IPS DF 6.9 (cell line): ENCODE results near the gene POMGNT1.

Experiments used
- DNase-seq: peaks from one replicate; pipeline ENCODE4 v3.0.0-alpha.2; 2013; ENCODE audit warnings: low read depth, low spot score
- H3K27ac ChIP-seq: one replicate; pipeline ENCODE4 v1.5.1; 2013; ENCODE audit warnings: low read length, control low read depth
- H3K27me3 ChIP-seq: 2 replicates; pipeline ENCODE4 v1.6.1; 2013; ENCODE audit warnings: mild to moderate bottlenecking, low read length; ENCODE audit not compliant: control insufficient read depth, insufficient read depth
- H3K36me3 ChIP-seq: 2 replicates; pipeline ENCODE4 v1.6.1; 2013; ENCODE audit warnings: low read length; ENCODE audit not compliant: control insufficient read depth, insufficient read depth
- H3K4me1 ChIP-seq: 2 replicates; pipeline ENCODE4 v1.6.1; 2013; ENCODE audit warnings: low read length; ENCODE audit not compliant: control insufficient read depth, insufficient read depth
- H3K4me3 ChIP-seq: 2 replicates; pipeline ENCODE4 v1.5.1; 2013; ENCODE audit warnings: mild to moderate bottlenecking, low read length
- H3K9me3 ChIP-seq: 2 replicates; pipeline ENCODE4 v1.6.1; 2013; ENCODE audit warnings: low read length, inconsistent platforms; ENCODE audit not compliant: control insufficient read depth, insufficient read depth
- WGBS: extraction: QIAGEN DNeasy Blood & Tissue Kit; methylation state at CpG from one replicate; pipeline ENCODE4 v1.1.7; 2013; ENCODE audit warnings: mixed read lengths, missing lambda C conversion rate; ENCODE audit not compliant: insufficient read length, insufficient coverage; 5-methylcytosine and 5-hydroxymethylcytosine counted together

The POMGNT1 gene

DNA sequence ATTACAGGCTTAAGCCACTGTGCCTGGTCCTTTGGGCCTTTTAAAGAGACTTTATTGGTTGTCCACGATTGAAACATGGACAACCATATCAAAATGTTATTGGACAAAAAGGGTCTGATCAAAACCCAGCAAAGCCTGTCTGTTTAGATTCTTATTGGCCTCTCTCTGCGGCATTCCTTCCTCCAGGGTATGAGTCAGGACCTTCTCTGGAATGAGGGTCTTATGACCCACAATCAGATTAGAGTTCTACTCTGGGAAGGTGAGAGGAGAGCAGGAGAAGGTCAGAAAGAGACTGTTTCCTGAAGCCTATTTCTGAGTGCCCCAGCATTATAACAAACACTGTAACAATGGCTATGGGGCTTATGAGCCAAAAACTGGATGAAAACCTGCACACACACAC, 12.8 kb upstream of the POMGNT1 start:
- Histone ChIP-seq H3K36me3 (no peaks in the 10 kb centered on the region), H3K27me3 (no peaks in the 10 kb centered on the region), H3K4me3 (no peak overlapping the region), H3K4me1 (0 out of 2 replicates have a peak, but pooled peaks cover under 1% of the 10 kb centered on the region), H3K27ac (no peak overlapping the region), H3K9me3 (no peaks in the 10 kb centered on the region)
- DNase-seq = no peak
- no CpG with 5 or more reads among the region's 2 CpGs for WGBS

DNA sequence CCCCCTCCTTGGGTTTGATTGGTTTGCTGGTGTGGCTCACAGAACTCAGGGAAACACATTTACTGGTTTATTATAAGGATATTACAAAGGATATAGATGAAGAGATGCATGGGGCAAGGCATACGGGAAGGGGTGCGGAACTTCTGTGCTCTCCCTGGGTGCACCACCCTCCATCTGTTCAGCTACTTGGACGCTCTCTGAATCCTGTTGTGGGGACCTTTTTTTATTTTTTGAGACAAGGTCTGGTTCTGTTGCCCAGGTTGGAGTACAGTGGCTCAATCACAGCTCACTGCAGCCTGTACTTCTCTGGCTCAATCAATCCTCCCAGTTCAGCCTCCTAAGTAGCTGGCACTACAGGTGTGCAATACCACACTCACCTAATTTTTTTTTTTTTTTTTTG, 12.3 kb upstream of the POMGNT1 start:
- Histone ChIP-seq H3K27ac (no peak overlapping the region), H3K4me1 (0 out of 2 replicates have a peak, but pooled peaks cover 2% of the 10 kb centered on the region), H3K4me3 (no peak overlapping the region), H3K36me3 (no peaks in the 10 kb centered on the region), H3K27me3 (no peaks in the 10 kb centered on the region), H3K9me3 (no peaks in the 10 kb centered on the region)
- no CpG with 5 or more reads among the region's 3 CpGs for WGBS
- no peak for DNase-seq

DNA sequence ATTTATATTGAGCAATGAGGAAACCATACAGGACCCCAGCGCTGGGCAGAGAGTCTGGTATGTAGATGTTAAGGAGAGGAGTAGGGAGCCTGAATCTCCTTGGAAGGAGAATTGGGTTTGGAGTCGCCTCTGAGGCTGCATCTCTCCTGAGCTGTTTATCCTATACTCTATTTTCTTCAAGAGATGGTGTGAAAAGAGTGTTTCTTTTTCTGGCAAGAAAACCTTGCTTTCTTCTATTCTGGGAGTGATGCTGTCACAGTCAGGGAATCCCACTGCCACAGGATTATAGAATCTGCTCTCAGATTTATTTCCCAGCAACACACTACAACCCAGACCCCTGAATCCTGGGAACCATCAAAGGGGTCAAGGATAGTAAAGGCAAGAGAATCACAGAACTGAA, 8.2 kb upstream of the POMGNT1 start:
- WGBS = no CpG with 5 or more reads among the region's 2 CpGs
- no peak for DNase-seq
- H3K27ac ChIP-seq = no peak overlapping the region

DNA sequence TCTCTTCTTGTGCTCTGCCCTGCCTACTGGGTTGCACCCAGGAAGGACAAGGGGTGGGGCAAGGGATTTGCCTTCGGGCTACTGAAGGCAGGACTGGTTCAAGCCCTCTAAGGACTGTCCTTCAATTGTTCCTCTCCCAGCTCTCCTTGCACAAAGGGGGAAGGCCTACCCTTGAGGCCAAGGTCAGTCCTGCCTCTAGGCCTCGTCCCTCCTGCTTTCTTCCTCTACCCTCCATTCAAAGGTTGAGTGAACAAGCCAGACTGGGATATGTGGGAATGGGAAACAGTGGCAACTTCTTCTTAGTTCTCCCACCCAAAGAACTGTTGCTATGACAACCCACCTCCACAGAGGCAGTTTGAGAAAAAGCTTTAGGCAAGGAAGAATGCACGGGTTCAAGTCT, 7.6 kb upstream of the POMGNT1 start:
- Histone ChIP-seq H3K9me3 (no peaks in the 10 kb centered on the region), H3K36me3 (no peaks in the 10 kb centered on the region), H3K27ac (no peak overlapping the region), H3K4me3 (no peak overlapping the region), H3K4me1 (0 out of 2 replicates have a peak, but pooled peaks cover 2% of the 10 kb centered on the region), H3K27me3 (no peaks in the 10 kb centered on the region)
- no CpG with 5 or more reads among the region's 3 CpGs for WGBS
- DNase-seq = no peak

More for the DNA sequence above, 8.2 kb upstream of the POMGNT1 start:
- Histone ChIP-seq H3K9me3 (no peaks in the 10 kb centered on the region), H3K27me3 (no peaks in the 10 kb centered on the region), H3K36me3 (no peaks in the 10 kb centered on the region), H3K4me1 (0 out of 2 replicates have a peak, but pooled peaks cover 2% of the 10 kb centered on the region), H3K4me3 (no peak overlapping the region)

DNA sequence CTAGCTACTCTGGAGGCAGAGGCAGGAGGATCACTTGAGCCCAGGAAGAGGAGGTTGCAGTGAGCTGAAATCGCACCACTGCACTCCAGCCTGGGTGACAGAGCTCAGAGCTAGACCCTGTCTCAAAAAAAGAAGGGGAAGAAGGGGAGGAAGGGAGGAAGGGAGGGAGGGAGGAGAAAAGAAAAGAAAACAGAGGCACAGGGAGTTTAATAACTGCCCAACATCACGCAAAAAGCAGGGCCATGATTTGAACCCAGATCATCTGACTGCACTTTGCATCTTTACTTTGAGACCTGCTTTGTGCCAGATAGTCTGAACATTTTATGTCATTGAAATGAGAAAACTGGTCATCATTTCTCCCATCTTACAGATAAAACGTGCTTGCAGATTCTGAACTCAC, 6.9 kb upstream of the POMGNT1 start:
- Histone ChIP-seq H3K27ac (no peak overlapping the region), H3K36me3 (no peaks in the 10 kb centered on the region), H3K9me3 (no peaks in the 10 kb centered on the region), H3K4me1 (0 out of 2 replicates have a peak, but pooled peaks cover 2% of the 10 kb centered on the region), H3K4me3 (no peak overlapping the region), H3K27me3 (no peaks in the 10 kb centered on the region)
- DNase-seq = no peak
- no CpG with 5 or more reads among the region's 3 CpGs for WGBS

DNA sequence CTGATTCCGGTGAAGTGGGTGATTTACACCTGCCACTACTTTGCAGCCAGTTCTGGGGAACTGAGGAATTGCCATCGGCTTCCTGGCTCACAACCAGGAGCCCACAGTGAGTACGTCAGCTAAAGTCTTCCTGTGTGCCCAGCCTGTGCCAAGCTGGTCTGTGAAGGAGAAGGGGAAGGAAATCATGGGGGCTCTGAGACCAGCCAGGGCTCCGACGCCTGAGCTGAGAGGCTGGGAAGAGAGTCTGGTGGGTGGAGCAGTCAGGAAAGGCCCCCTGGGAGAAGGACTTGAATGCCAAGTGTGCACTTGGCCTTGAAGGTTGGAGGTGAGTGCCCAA, 6.1 kb upstream of the POMGNT1 start:
- Histone ChIP-seq H3K27ac (no peak overlapping the region), H3K9me3 (no peaks in the 10 kb centered on the region), H3K4me1 (0 out of 2 replicates have a peak, but pooled peaks cover 2% of the 10 kb centered on the region), H3K4me3 (no peak overlapping the region), H3K27me3 (no peaks in the 10 kb centered on the region), H3K36me3 (no peaks in the 10 kb centered on the region)
- WGBS = no CpG with 5 or more reads among the region's 5 CpGs
- DNase-seq = no peak

DNA sequence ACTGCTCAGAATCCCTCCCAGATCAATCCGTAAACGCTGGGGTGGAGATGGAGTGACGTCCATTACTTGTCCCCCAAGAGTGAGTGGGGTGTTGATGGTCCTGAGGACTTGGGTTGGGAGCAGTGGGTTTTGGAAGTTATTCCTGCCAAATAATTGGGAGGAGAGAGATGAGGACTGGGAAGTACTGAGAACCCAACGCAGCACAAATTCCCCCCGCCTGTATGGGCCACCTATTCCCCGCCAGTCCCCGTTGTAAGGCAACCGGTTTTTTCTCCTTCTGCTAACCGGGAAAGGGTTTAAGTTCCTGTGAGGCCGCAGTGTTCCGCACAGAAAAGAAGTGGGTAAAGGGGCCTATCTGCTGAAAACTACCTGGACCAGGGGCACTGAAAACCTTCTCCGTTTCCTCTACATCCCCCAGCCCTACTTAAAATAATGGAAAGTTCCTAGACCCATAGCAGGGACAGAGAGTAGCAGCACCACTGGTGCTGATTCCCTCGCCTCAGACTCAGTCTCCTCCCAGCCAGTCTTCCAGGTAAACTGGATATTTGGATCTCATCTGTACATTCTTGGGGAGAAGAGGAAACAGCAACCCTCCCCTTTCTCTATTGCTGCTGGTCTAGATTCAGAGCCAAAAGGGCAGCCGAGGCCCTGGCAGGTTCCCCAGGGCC, 5.6 kb upstream of the POMGNT1 start:
- no peak for DNase-seq
- no peaks in the 10 kb centered on the region for H3K36me3 ChIP-seq
- WGBS = no CpG with 5 or more reads among the region's 14 CpGs
- H3K9me3 ChIP-seq = no peaks in the 10 kb centered on the region
- peak overlapping the region; percentile 78; the same call in 1 of the 2 replicates for H3K4me3 ChIP-seq
- H3K27ac ChIP-seq = no peak overlapping the region
- 0 out of 2 replicates have a peak, but pooled peaks cover 2% of the 10 kb centered on the region for H3K4me1 ChIP-seq
- no peaks in the 10 kb centered on the region for H3K27me3 ChIP-seq

DNA sequence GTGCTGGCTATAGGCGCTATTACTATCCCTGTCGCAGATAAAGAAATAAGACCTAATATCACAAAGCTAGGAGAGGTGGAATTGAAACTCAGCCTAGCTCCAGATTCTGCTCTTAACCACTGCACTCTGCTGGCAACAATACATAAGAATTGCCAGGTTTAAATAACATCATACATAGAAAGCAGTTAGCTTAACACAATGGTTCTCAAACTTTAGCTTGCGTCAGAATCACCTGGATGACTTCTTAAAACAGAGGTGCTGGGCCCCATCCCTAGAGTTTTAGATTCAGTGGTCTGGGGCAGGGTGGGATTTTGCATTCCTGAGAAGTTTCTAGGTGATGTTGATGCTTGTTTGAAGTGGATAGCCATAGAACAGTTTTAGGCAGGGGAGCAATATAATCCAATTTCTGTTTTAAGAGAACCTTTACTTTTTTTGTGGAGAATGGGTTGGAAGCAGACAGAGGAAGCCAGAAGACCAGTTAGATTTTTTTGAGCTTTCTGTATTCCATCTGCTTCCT, 1.1 kb upstream of the POMGNT1 start:
- Histone ChIP-seq H3K9me3 (no peaks in the 10 kb centered on the region), H3K4me3 (no peak overlapping the region), H3K4me1 (no peaks in the 10 kb centered on the region), H3K27me3 (no peaks in the 10 kb centered on the region), H3K27ac (no peak overlapping the region), H3K36me3 (no peaks in the 10 kb centered on the region)
- DNase-seq = no peak
- no CpG with 5 or more reads among the region's 3 CpGs for WGBS

DNA sequence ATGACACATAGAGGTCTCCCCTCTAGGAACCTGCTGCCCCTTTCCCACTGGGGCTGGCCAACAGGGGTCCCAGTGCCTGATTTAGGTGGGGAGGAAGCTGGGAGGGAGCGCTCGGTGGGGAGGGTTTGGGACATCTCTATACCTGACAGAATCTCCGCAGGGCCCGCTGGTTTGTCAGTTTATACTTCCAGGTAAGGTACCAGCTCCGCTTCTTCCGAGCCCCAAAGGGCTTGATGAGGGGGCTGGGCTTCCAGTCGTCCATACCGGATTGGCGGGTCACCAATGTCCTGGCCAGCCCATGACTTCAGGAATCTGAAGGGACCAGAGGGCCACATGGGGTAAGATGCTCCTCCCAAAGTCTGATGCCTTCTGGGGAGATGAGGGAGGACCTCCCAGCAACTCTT, 672 bp downstream of the POMGNT1 start:
- DNase-seq = no peak
- Histone ChIP-seq H3K27me3 (no peaks in the 10 kb centered on the region), H3K9me3 (no peaks in the 10 kb centered on the region), H3K4me3 (peak overlapping the region; percentile 88; the same call in 1 of the 2 replicates), H3K36me3 (0 out of 2 replicates have a peak, but pooled peaks cover 4% of the 10 kb centered on the region), H3K4me1 (no peaks in the 10 kb centered on the region), H3K27ac (no peak overlapping the region)
- WGBS = no CpG with 5 or more reads among the region's 9 CpGs

DNA sequence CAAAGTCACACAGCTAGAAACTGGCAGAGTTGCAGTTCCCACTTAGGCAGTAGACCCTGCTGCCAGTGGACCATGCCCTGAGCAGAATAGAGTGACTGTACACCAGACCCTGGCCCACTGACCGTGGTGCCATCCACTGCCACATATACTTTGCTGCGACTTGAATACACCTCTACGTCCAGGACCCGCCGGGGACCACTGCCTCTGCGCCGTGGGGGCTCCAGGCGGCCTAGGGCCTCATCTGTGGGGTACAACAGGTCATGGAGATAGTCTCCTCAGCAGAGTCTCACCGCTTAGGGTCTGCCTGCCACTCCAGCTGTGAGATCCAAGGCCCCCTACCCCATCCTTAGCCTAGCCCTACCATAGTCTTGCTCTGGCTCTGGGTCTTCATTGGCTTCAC, 1.6 kb downstream of the POMGNT1 start:
- WGBS = no CpG with 5 or more reads among the region's 9 CpGs
- H3K36me3 ChIP-seq = peaks cover 7% of the 10 kb centered on the region; the same call in 1 of the 2 replicates
- no peak for DNase-seq
- H3K4me3 ChIP-seq = no peak overlapping the region
- no peaks in the 10 kb centered on the region for H3K9me3 ChIP-seq
- no peaks in the 10 kb centered on the region for H3K4me1 ChIP-seq
- no peaks in the 10 kb centered on the region for H3K27me3 ChIP-seq
- no peak overlapping the region for H3K27ac ChIP-seq
